M059J (cell line): Measurements from ENCODE around the gene CCDC152. TPM values are rescaled to one million over a fixed set of nuclear protein-coding genes. Genes with fewer than 3 reads are reported as not detected.
"Not testable (repeated sequence)": the region's sequence is repeated elsewhere in the genome, so short reads cannot be mapped to it uniquely, and the experiment has no call there.

Experiments
- DNase-seq: peaks from one replicate; pipeline ENCODE4 v3.0.0-alpha.2; 2012; ENCODE audit warnings: low read depth
- total RNA-seq: library from RNA; depleted of rRNA; stranded (reverse); fragments of >200 nt; shearing (Covaris generic); gene quantifications from 2 replicates; pipeline ENCODE4 v1.2.3, GENCODE V29; 2014

The CCDC152 gene
- total RNA-seq, 1 experiment from 2014 or later: 3.0 TPM

GRCh38 chr5:42811591-42812446 is 55.2 kb downstream of the CCDC152 start, which contains the start of gene SELENOP:
Gene SELENOP (minus strand): TSS chr5:42811892. CDS start chr5:42808353, 3,539 bp downstream.
- peak; percentile 55 for DNase-seq

GRCh38 chr5:42812620-42813019 is 56.0 kb downstream of the CCDC152 start:
- no peak for DNase-seq

GRCh38 chr5:42813533-42813932 is 56.9 kb downstream of the CCDC152 start:
- DNase-seq: no peak

DNA sequence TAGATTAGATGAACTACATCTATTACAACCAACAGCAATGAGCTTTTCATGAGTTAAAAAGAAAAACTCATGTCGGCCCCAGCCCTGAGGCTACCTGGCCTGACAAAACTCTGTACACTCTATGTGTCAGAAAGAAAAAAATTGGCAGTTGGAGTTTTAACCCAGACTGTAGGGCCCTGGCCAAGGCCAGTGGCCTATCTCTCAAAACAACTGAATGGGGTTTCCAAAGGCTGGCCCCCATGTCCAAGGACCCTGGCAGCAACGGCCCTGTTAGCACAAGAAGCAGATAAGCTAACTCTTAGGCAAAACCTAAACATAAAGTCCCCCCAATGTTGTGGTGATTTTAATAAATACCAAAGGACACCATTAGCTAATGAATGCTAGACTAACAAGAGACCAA is 59.9 kb downstream of the CCDC152 start:
- not testable (repeated sequence) for DNase-seq

- no peak for DNase-seq
Measured at GRCh38 chr5:42819745-42820144, 63.1 kb downstream of the CCDC152 start.

- DNase-seq: no peak
Measured at GRCh38 chr5:42822548-42822947, 65.9 kb downstream of the CCDC152 start.

GRCh38 chr5:42824347-42824976 is 67.8 kb downstream of the CCDC152 start:
- DNase-seq: no peak

DNA sequence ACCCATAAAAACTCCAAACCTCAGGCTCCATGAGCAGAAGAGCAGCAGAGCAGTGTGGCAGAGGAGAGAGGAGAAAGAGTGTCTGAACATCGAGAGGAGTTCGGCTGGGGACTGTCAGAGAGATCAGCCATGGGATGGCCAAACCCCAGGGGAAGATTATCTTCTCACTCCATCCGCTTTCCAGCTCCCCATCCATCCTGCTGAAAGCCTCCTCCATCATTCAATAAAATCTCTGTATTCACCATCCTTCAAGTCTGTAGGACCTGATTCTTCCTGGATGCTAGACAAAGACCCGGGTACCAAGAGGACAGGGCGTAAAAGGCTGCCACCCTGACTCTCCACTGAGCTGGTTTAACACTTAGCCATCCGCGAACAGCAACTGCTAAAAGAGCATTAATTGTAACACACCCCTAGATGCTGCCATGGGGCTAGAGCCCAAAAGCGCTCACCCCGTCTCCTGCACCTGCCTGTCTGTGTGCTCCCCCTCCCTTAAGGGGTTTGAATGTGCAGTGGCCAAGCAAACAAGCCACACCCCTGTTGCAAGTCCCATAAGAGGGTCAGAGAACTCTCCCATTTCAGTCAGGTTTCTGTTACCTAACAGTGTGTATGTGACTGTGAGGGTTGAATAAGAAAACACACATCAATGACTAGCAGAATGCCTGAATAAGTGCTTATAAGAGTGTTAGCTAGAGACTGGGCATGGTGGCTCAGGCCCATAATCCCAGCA is 69.0 kb downstream of the CCDC152 start:
- no peak for DNase-seq

GRCh38 chr5:42826757-42827515 is 70.3 kb downstream of the CCDC152 start:
- DNase-seq: no peak

GRCh38 chr5:42828671-42829070 is 72.1 kb downstream of the CCDC152 start:
- peak; percentile 23 for DNase-seq

GRCh38 chr5:42830924-42831323 is 74.3 kb downstream of the CCDC152 start:
- DNase-seq: no peak

DNA sequence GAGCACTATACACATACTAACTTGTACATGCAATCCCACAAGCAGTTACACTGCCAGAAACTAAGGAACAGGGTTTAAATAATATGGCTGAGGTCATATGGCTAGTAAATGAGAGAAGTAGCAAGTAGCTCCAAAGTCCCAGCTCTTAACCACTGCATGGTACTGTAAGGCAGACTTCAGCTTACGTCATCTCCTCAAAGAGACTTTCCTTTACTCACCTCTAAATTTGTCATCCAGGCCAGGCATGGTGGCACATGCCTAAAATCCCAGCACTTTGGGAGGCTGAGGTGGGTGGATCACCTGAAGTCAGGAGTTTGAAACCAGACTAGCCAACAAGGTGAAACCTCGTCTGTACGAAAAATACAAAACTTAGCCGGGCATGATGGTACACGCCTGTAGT is 75.4 kb downstream of the CCDC152 start:
- DNase-seq: no peak

DNA sequence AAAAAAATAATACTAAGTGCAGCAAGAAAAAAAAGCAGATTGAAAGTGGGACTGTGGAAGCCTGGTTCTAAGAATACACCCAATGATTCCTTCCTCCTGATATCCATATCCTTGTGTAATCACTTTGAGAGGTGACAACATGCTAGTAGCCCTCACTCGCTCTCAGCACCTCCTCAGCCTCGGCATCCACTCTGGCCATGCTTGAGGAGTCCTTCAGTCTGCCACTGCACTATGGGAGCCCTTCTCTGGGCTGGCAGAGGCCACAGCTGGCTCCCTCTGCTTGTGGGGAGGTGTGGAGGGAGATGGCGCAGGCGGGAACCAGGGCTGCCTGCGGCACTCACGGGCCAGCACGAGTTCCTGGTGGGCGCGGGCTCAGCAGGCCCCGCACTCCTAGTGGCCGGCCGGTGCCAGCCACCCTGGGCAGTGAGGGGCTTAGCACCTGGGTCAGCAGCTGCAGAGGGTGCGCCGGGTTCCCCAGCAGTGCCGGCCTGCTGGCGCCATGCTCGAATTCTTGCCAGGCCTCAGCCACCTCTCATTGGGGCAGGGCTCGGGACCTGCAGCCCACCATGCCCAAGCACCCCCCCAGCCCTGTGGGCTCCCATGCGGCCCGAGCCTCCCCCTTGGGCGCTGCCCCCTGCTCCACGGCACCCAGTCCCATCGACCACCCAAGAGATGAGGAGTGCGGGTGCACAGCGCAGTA is 79.6 kb downstream of the CCDC152 start:
- no peak for DNase-seq

DNA sequence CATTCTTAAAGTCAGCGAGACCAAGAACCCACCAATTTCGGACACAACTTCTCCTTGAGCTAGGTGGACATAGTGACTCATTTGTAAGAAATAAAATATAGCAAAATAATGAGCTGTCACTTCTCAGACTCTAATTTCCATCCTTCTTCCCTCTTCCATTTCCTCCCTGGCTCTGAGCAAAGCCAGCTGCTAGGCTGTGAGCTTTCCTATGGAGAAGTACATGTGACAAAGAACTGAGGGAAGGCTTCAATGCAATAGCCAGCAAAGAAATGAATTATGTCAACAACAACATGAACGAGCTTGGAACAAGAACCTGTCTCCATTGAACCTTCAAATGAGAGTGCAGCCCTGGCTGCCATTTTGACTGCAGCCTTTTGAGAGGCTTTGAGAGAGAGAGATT is 81.0 kb downstream of the CCDC152 start:
- DNase-seq: no peak

DNA sequence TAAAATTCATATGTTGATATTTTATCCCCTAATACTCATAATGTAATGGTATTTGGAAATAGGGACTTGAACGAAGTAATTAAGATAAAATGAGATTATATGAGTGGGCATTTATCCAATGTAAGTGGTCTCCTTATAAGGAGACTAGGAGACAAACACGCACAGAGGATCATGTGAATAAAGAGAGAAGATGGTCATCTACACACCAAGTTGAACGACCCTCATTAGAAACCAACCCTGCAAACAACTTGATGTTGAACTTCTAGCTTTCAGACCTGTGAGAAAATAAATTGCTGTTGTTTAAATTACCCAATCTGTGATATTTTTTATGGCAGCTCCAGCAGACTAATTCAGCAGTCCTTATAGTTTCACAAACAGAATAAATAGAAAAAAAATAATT is 82.6 kb downstream of the CCDC152 start:
- no peak for DNase-seq

GRCh38 chr5:42840269-42840668 is 83.7 kb downstream of the CCDC152 start:
- DNase-seq: peak; percentile 72

DNA sequence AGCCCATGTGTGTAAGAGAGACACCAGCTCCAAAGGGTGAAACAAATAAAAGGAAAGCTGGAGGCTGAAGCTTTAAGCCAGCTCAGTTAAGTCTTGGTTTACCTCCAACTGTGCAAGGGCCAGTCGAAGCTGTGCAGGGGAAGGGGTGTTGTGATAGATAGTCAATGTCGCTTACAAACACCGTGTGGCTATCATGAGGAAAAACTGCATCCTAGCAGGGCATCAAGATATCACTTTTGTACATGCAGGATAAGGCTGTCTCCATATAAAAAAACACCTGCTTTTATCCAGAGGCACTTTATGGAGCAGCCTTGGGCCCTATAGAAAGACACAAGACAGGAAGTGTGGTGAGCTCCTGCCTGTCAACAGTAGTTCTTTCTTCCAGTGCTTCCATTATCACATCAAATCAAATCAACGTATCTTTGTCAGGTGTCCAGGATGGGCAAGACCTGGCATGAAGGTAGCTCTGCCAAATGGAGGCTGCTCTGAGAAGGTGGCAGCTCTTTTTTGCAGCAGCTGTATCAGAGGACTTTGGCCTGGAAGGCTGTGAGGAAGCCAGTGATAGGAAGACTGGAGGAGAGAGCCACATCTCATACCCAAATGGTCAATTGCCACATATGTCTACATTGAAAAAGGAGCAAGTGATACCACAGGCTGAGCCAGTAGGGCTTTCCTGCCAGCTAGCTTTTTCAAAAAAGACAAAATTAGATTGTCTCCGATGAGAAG is 84.4 kb downstream of the CCDC152 start:
- no peak for DNase-seq

- peak; percentile 32 for DNase-seq
Measured at GRCh38 chr5:42842921-42843641, 86.5 kb downstream of the CCDC152 start.

GRCh38 chr5:42843675-42844292 is 87.2 kb downstream of the CCDC152 start:
- no peak for DNase-seq
